Fibroblast of lung (primary cell): ENCODE measurements around the gene ACTR1B. TPM values are rescaled to one million over a fixed set of nuclear protein-coding genes. Genes with fewer than 3 reads are reported as not detected.

Source experiments
- DNase-seq, 2 donors: peaks; one replicate each; pipeline versions ENCODE4 v3.0.0 to v3.0.0-alpha.2; 2010; ENCODE audit warnings: low read depth in 2 of 2
- H2AFZ ChIP-seq: 2 replicates; pipeline ENCODE4 v1.5.1; 2012; ENCODE audit warnings: low read length, control low read depth, inconsistent platforms
- H3K27ac ChIP-seq: 2 replicates; pipeline ENCODE4 v1.5.1; 2011; ENCODE audit warnings: low read length, control low read depth; ENCODE audit not compliant: insufficient read depth
- H3K27me3 ChIP-seq: 2 replicates; pipeline ENCODE4 v1.5.1; 2011; ENCODE audit warnings: mild to moderate bottlenecking, low read length; ENCODE audit not compliant: control insufficient read depth, insufficient read depth
- H3K36me3 ChIP-seq: 2 replicates; pipeline ENCODE4 v1.5.1; 2011; ENCODE audit warnings: low read length; ENCODE audit not compliant: control insufficient read depth, insufficient read depth
- H3K4me1 ChIP-seq: 2 replicates; pipeline ENCODE4 v1.5.1; 2011; ENCODE audit warnings: low read length; ENCODE audit not compliant: control insufficient read depth, insufficient read depth; ENCODE audit errors: extremely low read depth
- H3K4me2 ChIP-seq: 2 replicates; pipeline ENCODE4 v1.5.1; 2011; ENCODE audit warnings: low read length, control low read depth; ENCODE audit not compliant: insufficient read depth; ENCODE audit errors: extremely low read depth
- H3K4me3 ChIP-seq, 4 experiments: fragments of 200-600 bp in 1 of 4; sonication (generic) in 1 of 4; replicated peaks in 1 of 4; 2 replicates each; pipeline ENCODE4 v1.5.1; 2011 to 2016; ENCODE audit warnings: low read length in 4 of 4, low read depth in 3 of 4, mild to moderate bottlenecking in 3 of 4, control low read depth in 2 of 4, inconsistent platforms in 1 of 4, mixed read lengths in 1 of 4; ENCODE audit not compliant: insufficient read depth in 1 of 4; ENCODE audit errors: control extremely low read depth in 1 of 4
- H3K79me2 ChIP-seq: 2 replicates; pipeline ENCODE4 v1.5.1; 2012; ENCODE audit warnings: mild to moderate bottlenecking, low read length, inconsistent platforms; ENCODE audit not compliant: control insufficient read depth, insufficient read depth
- H3K9ac ChIP-seq: 2 replicates; pipeline ENCODE4 v1.5.1; 2011; ENCODE audit warnings: mild to moderate bottlenecking, low read length, control low read depth; ENCODE audit not compliant: insufficient read depth
- H3K9me3 ChIP-seq: 2 replicates; pipeline ENCODE4 v1.5.1; 2012; ENCODE audit warnings: low read depth, low read length; ENCODE audit not compliant: control insufficient read depth, insufficient read depth
- H4K20me1 ChIP-seq: 2 replicates; pipeline ENCODE4 v1.5.1; 2011; ENCODE audit warnings: low read length; ENCODE audit not compliant: control insufficient read depth, insufficient read depth; ENCODE audit errors: extremely low read depth
- EZH2 ChIP-seq: IDR thresholded peaks from 2 replicates; pipeline ENCODE4 v1.5.1; 2012; ENCODE audit warnings: low read length, control low read depth, mild to moderate bottlenecking; ENCODE audit errors: missing control alignments
- polyA plus RNA-seq, 2 donors: library from polyadenylated mRNA; depleted of rRNA in 1 of 2; stranded (reverse) in 1 of 2; unstranded in 1 of 2; fragments of >200 nt; gene quantifications; 2 replicates each; pipeline ENCODE4 v1.2.1, GENCODE V29; 2011 to 2012; ENCODE audit warnings: missing spikeins in 1 of 2
- total RNA-seq: library from RNA; depleted of rRNA; stranded (reverse); fragments of >200 nt; gene quantifications from 2 replicates; pipeline ENCODE4 v1.2.1, GENCODE V29; 2014
- TF ChIP-seq, protein P1 (sequence below), 2 donors: IDR thresholded peaks in 1 of 2; conservative IDR thresholded peaks in 1 of 2; 1 replicate in 1 of 2; 2 replicates in 1 of 2; pipeline ENCODE4 v1.5.1; 2011 to 2012; ENCODE audit warnings: low read length in 2 of 2, control low read depth in 1 of 2, inconsistent platforms in 1 of 2, low read depth in 1 of 2, mild to moderate bottlenecking in 1 of 2

ACTR1B gene
- total and polyA plus RNA-seq, 2 donors (not counting 1 experiment from before 2014, with no cell fraction given) = 38.3 to 69.9 TPM

DNA sequence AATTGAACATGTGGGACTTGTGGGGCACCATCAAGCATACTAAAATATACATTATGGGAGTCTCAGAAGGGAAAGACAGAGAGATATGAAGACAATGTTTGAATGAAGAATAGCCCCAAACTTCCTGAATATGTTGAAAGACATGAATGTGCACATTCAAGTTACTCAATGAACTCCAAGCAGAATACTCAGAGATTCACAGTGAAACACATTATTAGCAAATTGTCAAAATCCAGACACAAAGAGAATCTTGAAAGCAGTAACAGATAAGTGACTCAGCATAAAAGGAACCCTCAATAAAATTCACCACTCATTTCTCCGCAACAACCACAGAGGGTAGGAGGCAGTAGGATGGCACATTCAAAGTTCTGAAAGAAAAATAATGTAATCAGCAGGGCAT, 14.5 kb upstream of the ACTR1B start:
- H3K9ac ChIP-seq = no peak overlapping the region
- TF ChIP-seq, protein P1, sequence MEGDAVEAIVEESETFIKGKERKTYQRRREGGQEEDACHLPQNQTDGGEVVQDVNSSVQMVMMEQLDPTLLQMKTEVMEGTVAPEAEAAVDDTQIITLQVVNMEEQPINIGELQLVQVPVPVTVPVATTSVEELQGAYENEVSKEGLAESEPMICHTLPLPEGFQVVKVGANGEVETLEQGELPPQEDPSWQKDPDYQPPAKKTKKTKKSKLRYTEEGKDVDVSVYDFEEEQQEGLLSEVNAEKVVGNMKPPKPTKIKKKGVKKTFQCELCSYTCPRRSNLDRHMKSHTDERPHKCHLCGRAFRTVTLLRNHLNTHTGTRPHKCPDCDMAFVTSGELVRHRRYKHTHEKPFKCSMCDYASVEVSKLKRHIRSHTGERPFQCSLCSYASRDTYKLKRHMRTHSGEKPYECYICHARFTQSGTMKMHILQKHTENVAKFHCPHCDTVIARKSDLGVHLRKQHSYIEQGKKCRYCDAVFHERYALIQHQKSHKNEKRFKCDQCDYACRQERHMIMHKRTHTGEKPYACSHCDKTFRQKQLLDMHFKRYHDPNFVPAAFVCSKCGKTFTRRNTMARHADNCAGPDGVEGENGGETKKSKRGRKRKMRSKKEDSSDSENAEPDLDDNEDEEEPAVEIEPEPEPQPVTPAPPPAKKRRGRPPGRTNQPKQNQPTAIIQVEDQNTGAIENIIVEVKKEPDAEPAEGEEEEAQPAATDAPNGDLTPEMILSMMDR (conservative IDR thresholded peaks at IDR 0.05 in 1 of 2, IDR thresholded peaks at IDR 0.05 in 1 of 2; ENCODE audit: low read depth in 1 of 2, low read length in 2 of 2) = no peak
- TF ChIP-seq EZH2 = no peak
- H3K9me3 ChIP-seq = no peaks in the 10 kb centered on the region
- H3K27me3 ChIP-seq = no peaks in the 10 kb centered on the region
- no peak overlapping the region for H3K4me3 ChIP-seq
- no peaks in the 10 kb centered on the region for H3K4me1 ChIP-seq
- no peaks in the 10 kb centered on the region for H3K36me3 ChIP-seq
- H2AFZ ChIP-seq = no peak overlapping the region
- DNase-seq = no peak
- H3K27ac ChIP-seq = no peak overlapping the region
- no peaks in the 10 kb centered on the region for H4K20me1 ChIP-seq
- no peak overlapping the region for H3K4me2 ChIP-seq
- no peaks in the 10 kb centered on the region for H3K79me2 ChIP-seq

DNA sequence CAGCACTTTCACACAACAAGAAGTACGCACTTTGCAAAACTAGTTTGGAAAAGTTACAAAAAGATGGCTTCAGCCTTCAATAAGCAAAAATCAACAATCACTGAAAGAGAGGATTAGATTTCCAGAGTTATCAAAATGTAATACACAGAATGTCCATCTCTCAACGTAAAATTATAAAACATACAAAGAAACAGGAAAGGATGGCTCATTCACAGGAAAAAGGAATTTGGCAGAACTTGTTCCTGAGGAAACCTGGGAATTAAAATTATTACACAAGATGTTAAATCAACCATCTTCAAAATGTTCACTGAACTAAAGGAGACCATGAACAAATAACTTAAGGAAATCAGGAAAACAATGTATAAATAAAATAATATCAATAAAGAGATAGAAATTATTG, 13.6 kb upstream of the ACTR1B start:
- Histone ChIP-seq H3K9me3 (no peaks in the 10 kb centered on the region), H3K9ac (no peak overlapping the region), H4K20me1 (no peaks in the 10 kb centered on the region), H3K4me2 (no peak overlapping the region), H3K4me3 (no peak overlapping the region), H2AFZ (no peak overlapping the region), H3K27me3 (no peaks in the 10 kb centered on the region), H3K4me1 (no peaks in the 10 kb centered on the region), H3K27ac (no peak overlapping the region), H3K79me2 (no peaks in the 10 kb centered on the region), H3K36me3 (no peaks in the 10 kb centered on the region)
- TF ChIP-seq EZH2 = no peak
- TF ChIP-seq, protein P1 (conservative IDR thresholded peaks at IDR 0.05 in 1 of 2, IDR thresholded peaks at IDR 0.05 in 1 of 2; ENCODE audit: low read depth in 1 of 2, low read length in 2 of 2) = no peak
- DNase-seq = no peak

DNA sequence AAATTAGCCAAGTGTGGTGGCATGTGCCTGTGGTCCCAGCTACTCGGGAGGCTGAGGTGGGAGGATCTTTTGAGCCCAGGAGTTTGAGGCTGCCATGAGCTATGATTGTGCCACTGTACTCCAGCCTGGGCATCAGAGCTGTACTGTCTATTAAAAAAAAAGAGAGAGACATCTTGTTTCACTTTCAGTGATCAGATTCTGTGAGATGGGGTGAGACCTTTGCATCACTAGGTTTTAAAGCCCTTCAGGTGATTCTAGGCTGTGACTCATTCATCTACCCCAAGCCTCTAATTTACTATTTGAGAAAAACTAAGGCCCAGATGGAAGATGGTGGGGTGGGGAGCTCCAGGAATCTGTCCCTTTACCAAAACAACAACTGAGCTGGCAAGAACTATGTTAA, 12.8 kb upstream of the ACTR1B start:
- H3K9me3 ChIP-seq = no peaks in the 10 kb centered on the region
- H3K4me1 ChIP-seq = no peaks in the 10 kb centered on the region
- H4K20me1 ChIP-seq = no peaks in the 10 kb centered on the region
- no peak overlapping the region for H3K4me2 ChIP-seq
- no peak for DNase-seq
- no peak overlapping the region for H3K9ac ChIP-seq
- H3K36me3 ChIP-seq = no peaks in the 10 kb centered on the region
- H2AFZ ChIP-seq = no peak overlapping the region
- H3K27me3 ChIP-seq = no peaks in the 10 kb centered on the region
- no peaks in the 10 kb centered on the region for H3K79me2 ChIP-seq
- H3K4me3 ChIP-seq = no peak overlapping the region
- no peak overlapping the region for H3K27ac ChIP-seq
- TF ChIP-seq, protein P1 (conservative IDR thresholded peaks at IDR 0.05 in 1 of 2, IDR thresholded peaks at IDR 0.05 in 1 of 2; ENCODE audit: low read depth in 1 of 2, low read length in 2 of 2) = no peak
- TF ChIP-seq EZH2 = no peak
